ENCODE measurements around the gene NRP2.

The NRP2 gene

GRCh38 chr2:205688417-205689200 is 6.3 kb downstream of the NRP2 start:
- H3K27ac ChIP-seq (replicated peaks; ENCODE audit: low read length) = no peak overlapping the region
- whole genome bisulfite sequencing, 2 donors (ENCODE audit: extremely low coverage in 2 of 2, insufficient read length in 2 of 2, insufficient replicate concordance in 1 of 2) = no CpG with 5 or more reads among the region's 4 CpGs
- no peak overlapping the region for H2AFZ ChIP-seq (ENCODE audit: low read length)

GRCh38 chr2:205689820-205690219 is 7.5 kb downstream of the NRP2 start:
- peaks cover 0 to 7% of the 10 kb centered on the region in 2 donors for H3K36me3 ChIP-seq (replicated peaks in 1 of 2; ENCODE audit: control insufficient read depth in 2 of 2, insufficient read depth in 2 of 2, low read length in 2 of 2)
- H3K4ac ChIP-seq (ENCODE audit: low read length) = no peak overlapping the region
- H3K18ac ChIP-seq (ENCODE audit: low read length) = no peak overlapping the region
- no peak overlapping the region for H3K4me3 ChIP-seq (ENCODE audit: low read length in 2 of 2)
- no peak overlapping the region for H4K8ac ChIP-seq (ENCODE audit: low read depth, low read length)
- H3K14ac ChIP-seq (ENCODE audit: low read length) = no peak overlapping the region
- H3K27ac ChIP-seq (replicated peaks; ENCODE audit: low read length) = no peak overlapping the region
- H3K9ac ChIP-seq (ENCODE audit: low read depth, low read length, poor library complexity) = no peak overlapping the region
- H2BK120ac ChIP-seq (ENCODE audit: low read depth, low read length) = no peak overlapping the region
- DNase-seq (ENCODE audit: low spot score) = no peak
- H3K79me1 ChIP-seq (ENCODE audit: low read depth, low read length) = no peaks in the 10 kb centered on the region
- no peak overlapping the region for H2BK15ac ChIP-seq (ENCODE audit: low read length)
- no peak overlapping the region for H2BK5ac ChIP-seq (ENCODE audit: low read length)
- WGBS, 2 donors (ENCODE audit: extremely low coverage in 2 of 2, insufficient read length in 2 of 2, insufficient replicate concordance in 1 of 2) = no CpG with 5 or more reads among the region's 9 CpGs
- no peak overlapping the region for H2BK12ac ChIP-seq (ENCODE audit: low read length)
- peaks cover 0 to 4% of the 10 kb centered on the region in 2 donors for H3K9me3 ChIP-seq (replicated peaks in 1 of 2; ENCODE audit: control insufficient read depth in 2 of 2, insufficient read depth in 1 of 2, low read depth in 1 of 2, low read length in 2 of 2)
- no peak overlapping the region for H3K4me2 ChIP-seq (ENCODE audit: insufficient read depth, low read length, poor library complexity, severe bottlenecking)
- no peak overlapping the region for H2AK5ac ChIP-seq (ENCODE audit: low read depth, low read length)
- peaks cover 0 to 3% (median 2%) of the 10 kb centered on the region in 3 experiments for H3K27me3 ChIP-seq (ENCODE audit: control insufficient read depth in 3 of 3, insufficient read depth in 3 of 3, low read depth in 1 of 3, low read length in 3 of 3)
- H2AFZ ChIP-seq (ENCODE audit: low read length) = no peak overlapping the region
- no peak overlapping the region for H4K91ac ChIP-seq (ENCODE audit: low read depth, low read length, poor library complexity)
- no peak overlapping the region for H3K23ac ChIP-seq (ENCODE audit: low read depth, low read length, poor library complexity)
- H3K4me1 ChIP-seq (ENCODE audit: control insufficient read depth in 2 of 2, insufficient read depth in 1 of 2, low read depth in 1 of 2, low read length in 2 of 2) = peaks cover 0 to 5% of the 10 kb centered on the region in 2 donors

More at GRCh38 chr2:205688417-205689200, 6.3 kb downstream of the NRP2 start:
- Histone ChIP-seq H4K8ac (ENCODE audit: low read depth, low read length) (no peak overlapping the region), H2BK5ac (ENCODE audit: low read length) (no peak overlapping the region), H3K4me2 (ENCODE audit: insufficient read depth, low read length, poor library complexity, severe bottlenecking) (no peak overlapping the region), H4K91ac (ENCODE audit: low read depth, low read length, poor library complexity) (no peak overlapping the region), H3K14ac (ENCODE audit: low read length) (no peak overlapping the region), H3K18ac (ENCODE audit: low read length) (no peak overlapping the region), H3K27me3 (ENCODE audit: control insufficient read depth in 3 of 3, insufficient read depth in 3 of 3, low read depth in 1 of 3, low read length in 3 of 3) (peaks cover 2 to 15% (median 2%) of the 10 kb centered on the region in 3 experiments), H3K9me3 (replicated peaks in 1 of 2; ENCODE audit: control insufficient read depth in 2 of 2, insufficient read depth in 1 of 2, low read depth in 1 of 2, low read length in 2 of 2) (peaks cover 0 to 4% of the 10 kb centered on the region in 2 donors), H2BK120ac (ENCODE audit: low read depth, low read length) (no peak overlapping the region), H2BK12ac (ENCODE audit: low read length) (no peak overlapping the region), H3K23ac (ENCODE audit: low read depth, low read length, poor library complexity) (no peak overlapping the region), H2AK5ac (ENCODE audit: low read depth, low read length) (no peak overlapping the region), H3K9ac (ENCODE audit: low read depth, low read length, poor library complexity) (no peak overlapping the region), H3K36me3 (replicated peaks in 1 of 2; ENCODE audit: control insufficient read depth in 2 of 2, insufficient read depth in 2 of 2, low read length in 2 of 2) (peaks cover 0 to 6% of the 10 kb centered on the region in 2 donors), H3K4ac (ENCODE audit: low read length) (no peak overlapping the region), H3K4me3 (ENCODE audit: low read length in 2 of 2) (no peak overlapping the region), H3K4me1 (ENCODE audit: control insufficient read depth in 2 of 2, insufficient read depth in 1 of 2, low read depth in 1 of 2, low read length in 2 of 2) (peaks cover 9 to 10% of the 10 kb centered on the region in 2 donors), H3K79me1 (ENCODE audit: low read depth, low read length) (no peaks in the 10 kb centered on the region), H2BK15ac (ENCODE audit: low read length) (no peak overlapping the region)
- DNase-seq (ENCODE audit: low spot score) = no peak

GRCh38 chr2:205692104-205692503 is 9.8 kb downstream of the NRP2 start:
- H3K14ac ChIP-seq (ENCODE audit: low read length) = no peak overlapping the region
- peaks cover 0 to 9% of the 10 kb centered on the region in 2 donors for H3K36me3 ChIP-seq (replicated peaks in 1 of 2; ENCODE audit: control insufficient read depth in 2 of 2, insufficient read depth in 2 of 2, low read length in 2 of 2)
- no peak overlapping the region for H2BK5ac ChIP-seq (ENCODE audit: low read length)
- no peak overlapping the region for H4K91ac ChIP-seq (ENCODE audit: low read depth, low read length, poor library complexity)
- no peaks in the 10 kb centered on the region for H3K27me3 ChIP-seq (ENCODE audit: control insufficient read depth in 3 of 3, insufficient read depth in 3 of 3, low read depth in 1 of 3, low read length in 3 of 3)
- DNase-seq (ENCODE audit: low spot score) = no peak
- peaks cover 0 to 4% of the 10 kb centered on the region in 2 donors for H3K9me3 ChIP-seq (replicated peaks in 1 of 2; ENCODE audit: control insufficient read depth in 2 of 2, insufficient read depth in 1 of 2, low read depth in 1 of 2, low read length in 2 of 2)
- no peak overlapping the region for H3K18ac ChIP-seq (ENCODE audit: low read length)
- no peak overlapping the region for H2BK15ac ChIP-seq (ENCODE audit: low read length)
- H3K4me2 ChIP-seq (ENCODE audit: insufficient read depth, low read length, poor library complexity, severe bottlenecking) = no peak overlapping the region
- no peaks in the 10 kb centered on the region for H3K79me1 ChIP-seq (ENCODE audit: low read depth, low read length)
- H3K23ac ChIP-seq (ENCODE audit: low read depth, low read length, poor library complexity) = no peak overlapping the region
- H2BK120ac ChIP-seq (ENCODE audit: low read depth, low read length) = no peak overlapping the region
- H2AK5ac ChIP-seq (ENCODE audit: low read depth, low read length) = no peak overlapping the region
- H3K9ac ChIP-seq (ENCODE audit: low read depth, low read length, poor library complexity) = no peak overlapping the region
- no peak overlapping the region for H4K8ac ChIP-seq (ENCODE audit: low read depth, low read length)
- no peak overlapping the region for H3K4me3 ChIP-seq (ENCODE audit: low read length in 2 of 2)
- WGBS, 2 donors (ENCODE audit: extremely low coverage in 2 of 2, insufficient read length in 2 of 2, insufficient replicate concordance in 1 of 2) = no CpG with 5 or more reads among the region's 3 CpGs
- H2AFZ ChIP-seq (ENCODE audit: low read length) = no peak overlapping the region
- H2BK12ac ChIP-seq (ENCODE audit: low read length) = no peak overlapping the region
- no peak overlapping the region for H3K27ac ChIP-seq (replicated peaks; ENCODE audit: low read length)
- peaks cover 4 to 10% of the 10 kb centered on the region in 2 donors for H3K4me1 ChIP-seq (ENCODE audit: control insufficient read depth in 2 of 2, insufficient read depth in 1 of 2, low read depth in 1 of 2, low read length in 2 of 2)
- no peak overlapping the region for H3K4ac ChIP-seq (ENCODE audit: low read length)

- H3K27ac ChIP-seq (replicated peaks; ENCODE audit: low read length) = no peak overlapping the region
- H3K4ac ChIP-seq (ENCODE audit: low read length) = no peak overlapping the region
- H2AFZ ChIP-seq (ENCODE audit: low read length) = no peak overlapping the region
- no peak overlapping the region for H2AK5ac ChIP-seq (ENCODE audit: low read depth, low read length)
- no peak overlapping the region for H2BK12ac ChIP-seq (ENCODE audit: low read length)
- H2BK15ac ChIP-seq (ENCODE audit: low read length) = no peak overlapping the region
- H4K8ac ChIP-seq (ENCODE audit: low read depth, low read length) = no peak overlapping the region
- no peak overlapping the region for H3K18ac ChIP-seq (ENCODE audit: low read length)
- no peak overlapping the region for H3K23ac ChIP-seq (ENCODE audit: low read depth, low read length, poor library complexity)
- no peak overlapping the region for H3K9ac ChIP-seq (ENCODE audit: low read depth, low read length, poor library complexity)
- WGBS, 2 donors (ENCODE audit: extremely low coverage in 2 of 2, insufficient read length in 2 of 2, insufficient replicate concordance in 1 of 2) = no CpG with 5 or more reads among the region's 2 CpGs
- H3K4me3 ChIP-seq (ENCODE audit: low read length in 2 of 2) = no peak overlapping the region
- peaks cover 0 to 23% of the 10 kb centered on the region in 2 donors for H3K36me3 ChIP-seq (replicated peaks in 1 of 2; ENCODE audit: control insufficient read depth in 2 of 2, insufficient read depth in 2 of 2, low read length in 2 of 2)
- H3K4me2 ChIP-seq (ENCODE audit: insufficient read depth, low read length, poor library complexity, severe bottlenecking) = no peak overlapping the region
- no peak overlapping the region for H4K91ac ChIP-seq (ENCODE audit: low read depth, low read length, poor library complexity)
- no peak overlapping the region for H3K14ac ChIP-seq (ENCODE audit: low read length)
- no peak for DNase-seq (ENCODE audit: low spot score)
- H3K4me1 ChIP-seq (ENCODE audit: control insufficient read depth in 2 of 2, insufficient read depth in 1 of 2, low read depth in 1 of 2, low read length in 2 of 2) = peaks cover 16 to 23% of the 10 kb centered on the region in 2 donors
- no peaks in the 10 kb centered on the region for H3K79me1 ChIP-seq (ENCODE audit: low read depth, low read length)
- H2BK120ac ChIP-seq (ENCODE audit: low read depth, low read length) = no peak overlapping the region
- H2BK5ac ChIP-seq (ENCODE audit: low read length) = no peak overlapping the region
- H3K9me3 ChIP-seq (replicated peaks in 1 of 2; ENCODE audit: control insufficient read depth in 2 of 2, insufficient read depth in 1 of 2, low read depth in 1 of 2, low read length in 2 of 2) = no peaks in the 10 kb centered on the region
- H3K27me3 ChIP-seq (ENCODE audit: control insufficient read depth in 3 of 3, insufficient read depth in 3 of 3, low read depth in 1 of 3, low read length in 3 of 3) = no peaks in the 10 kb centered on the region
Measured at GRCh38 chr2:205694256-205694655, 12.0 kb downstream of the NRP2 start.

All from neuronal stem cell (in vitro differentiated cells).